Measurements from ENCODE around the gene RRBP1.

GRCh38 chr20:17583126-17583525 is 98.9 kb downstream of the RRBP1 start:
- TF ChIP-seq CTCF (conservative IDR thresholded peaks at IDR 0.05; ENCODE audit: low read length) (no peak), EZH2phosphoT487 (IDR thresholded peaks at IDR 0.05; ENCODE audit: borderline replicate concordance) (no peak)
